NCI-H748 (cell line): ENCODE measurements around the gene WDR55.
A peak's percentile ranks its signal among the peaks of the same experiment; 100 is the strongest.
"Not testable (repeated sequence)": the region's sequence is repeated elsewhere in the genome, so short reads cannot be mapped to it uniquely, and the experiment has no call there.

Experiments used
- DNase-seq: peaks from one replicate; lab custom pipeline; 2025; ENCODE audit not compliant: unreplicated experiment; lab: John Stamatoyannopoulos, UW

The WDR55 gene

DNA sequence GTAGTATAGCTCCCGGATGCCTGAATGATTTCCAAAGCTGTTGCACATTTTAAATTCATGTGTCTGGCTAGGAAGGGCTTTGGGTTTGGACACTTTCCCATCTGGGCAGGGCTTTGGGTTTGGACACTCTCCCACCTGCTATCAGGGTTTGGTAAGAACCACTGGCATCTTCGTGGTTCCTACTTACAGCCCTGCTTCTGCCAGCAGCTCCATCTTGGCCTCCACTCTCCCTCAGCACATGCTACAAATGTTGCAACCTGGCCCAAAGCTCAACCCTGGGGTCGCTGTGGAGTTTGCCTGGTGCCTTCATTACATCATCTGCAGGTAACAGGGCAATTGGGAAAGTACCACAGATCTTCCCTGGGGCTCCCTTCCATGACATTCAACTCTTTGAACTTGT lies 22.0 kb upstream of the WDR55 start:
- no peak for DNase-seq

DNA sequence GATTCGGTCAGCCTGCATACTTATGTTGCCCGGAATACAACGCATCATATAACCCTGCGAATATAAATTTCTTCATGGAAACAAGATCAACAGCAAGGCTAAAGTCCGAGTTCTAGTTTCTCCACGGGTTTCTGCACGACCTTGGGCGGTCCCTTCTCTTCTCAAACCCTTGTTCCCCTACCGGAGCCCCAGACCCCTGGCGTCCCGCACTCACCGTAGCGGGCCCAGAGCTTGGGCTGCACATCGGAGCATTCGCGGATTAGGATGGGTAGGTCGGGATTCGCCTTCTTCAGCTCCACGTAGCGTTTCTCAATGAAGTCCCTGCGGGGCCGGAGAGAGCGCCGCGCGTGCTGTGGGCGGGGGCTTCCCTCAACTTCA lies 17.7 kb upstream of the WDR55 start:
- no peak for DNase-seq

DNA sequence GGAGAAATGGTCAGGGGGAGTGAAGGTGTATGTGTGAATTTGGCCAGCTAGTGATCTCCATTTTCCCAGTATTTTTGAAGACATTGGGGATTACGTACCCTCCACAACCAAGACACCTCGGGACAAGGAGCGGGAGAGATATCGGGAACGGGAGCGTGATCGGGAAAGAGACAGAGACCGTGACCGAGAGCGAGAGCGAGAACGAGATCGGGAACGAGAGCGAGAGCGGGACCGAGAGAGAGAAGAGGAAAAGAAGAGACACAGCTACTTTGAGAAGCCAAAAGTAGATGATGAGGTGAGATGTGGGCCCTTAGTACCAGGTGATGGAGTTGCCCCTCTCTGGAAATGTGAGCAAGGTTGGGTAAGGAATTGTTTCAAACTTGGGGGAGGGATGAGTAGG lies 5.8 kb upstream of the WDR55 start:
- DNase-seq: no peak

GRCh38 chr5:140660371-140660770 lies 4.3 kb upstream of the WDR55 start:
- not testable (repeated sequence) for DNase-seq

- DNase-seq: no peak
These were observed 710 bp upstream of the WDR55 start for GRCh38 chr5:140664030-140664358.

- not testable (repeated sequence) for DNase-seq
These were observed 6.3 kb downstream of the WDR55 start for GRCh38 chr5:140671035-140671434.

- no peak for DNase-seq
These were observed 6.9 kb downstream of the WDR55 start for GRCh38 chr5:140671472-140672125.

DNA sequence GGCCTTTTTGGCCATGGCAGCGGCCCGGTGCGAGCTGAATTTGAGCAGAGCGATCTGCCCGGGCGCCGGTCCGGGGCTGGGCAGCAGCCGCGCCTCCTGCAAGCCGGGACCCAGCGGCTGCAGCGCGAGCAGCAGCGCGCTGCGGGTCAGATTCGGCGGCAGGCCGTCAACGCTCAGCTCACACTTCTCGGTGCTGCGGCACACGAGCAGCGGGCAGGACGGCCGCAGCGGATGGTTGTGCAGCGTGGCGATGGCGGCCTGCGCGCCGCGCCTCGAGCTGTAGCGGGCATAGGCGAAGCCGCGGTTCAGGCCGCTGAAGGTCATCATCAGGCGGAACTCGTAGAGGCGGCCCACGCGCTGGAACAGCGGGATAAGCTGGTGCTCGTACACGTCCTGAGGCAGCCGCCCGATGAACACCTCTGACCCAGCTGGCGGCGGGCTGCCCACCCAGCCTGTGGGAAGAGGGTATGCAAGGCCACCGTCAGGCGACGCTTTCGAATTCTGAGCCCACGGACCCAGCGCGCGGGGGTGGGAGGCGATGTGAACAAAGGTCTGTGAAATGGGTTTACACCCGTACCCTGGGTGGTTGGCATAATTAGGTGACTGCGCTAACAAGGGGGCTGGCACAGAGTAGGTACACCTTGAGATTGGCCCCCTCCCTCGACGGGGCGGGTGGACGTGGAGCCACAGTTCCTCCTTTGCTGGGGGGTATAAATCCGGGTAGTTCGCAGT lies 7.9 kb downstream of the WDR55 start:
- DNase-seq: no peak

DNA sequence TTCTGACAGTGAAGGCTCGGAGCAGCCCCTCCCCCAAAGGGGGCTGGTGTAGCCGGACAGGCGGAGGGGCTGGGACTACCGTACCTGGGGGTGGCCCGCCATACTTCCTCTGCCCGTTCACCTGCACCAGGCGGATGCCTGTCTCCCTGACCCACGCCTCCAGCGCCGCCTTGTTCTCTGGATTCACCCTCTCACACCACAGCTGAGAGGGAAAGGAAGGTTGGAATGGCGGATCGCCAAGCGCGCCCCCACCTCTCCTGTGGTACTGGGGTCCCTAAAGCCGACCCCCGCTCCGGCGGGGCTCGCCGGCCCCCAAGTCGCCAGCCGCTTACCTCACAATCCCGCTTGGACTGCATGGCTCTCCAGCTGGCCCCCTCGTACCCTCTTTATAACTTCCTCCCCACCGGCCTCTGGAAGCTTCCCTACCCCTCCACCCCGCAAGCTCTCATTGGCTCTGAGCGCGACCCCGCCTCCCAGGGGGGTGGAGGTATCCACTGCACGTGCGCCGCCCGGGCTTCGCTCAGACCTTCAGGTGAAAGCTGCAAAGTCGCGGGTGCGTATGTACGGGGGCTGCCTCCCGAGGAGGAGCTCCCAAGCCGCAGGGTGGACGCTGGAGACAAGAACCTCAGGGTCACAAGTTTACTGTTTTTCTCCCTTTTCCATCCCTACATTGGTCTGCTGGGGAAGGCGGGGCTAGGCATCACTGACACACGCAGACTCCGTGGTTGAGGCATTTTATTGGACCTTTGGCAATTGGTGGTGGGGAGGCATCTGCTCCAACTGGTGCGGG lies 8.7 kb downstream of the WDR55 start, which contains the start of gene DND1:
TSS of gene DND1 (minus strand) at position 390 of the 790 bp plus-strand sequence. CDS start at position 356, 34 bp downstream.
- no peak for DNase-seq

DNA sequence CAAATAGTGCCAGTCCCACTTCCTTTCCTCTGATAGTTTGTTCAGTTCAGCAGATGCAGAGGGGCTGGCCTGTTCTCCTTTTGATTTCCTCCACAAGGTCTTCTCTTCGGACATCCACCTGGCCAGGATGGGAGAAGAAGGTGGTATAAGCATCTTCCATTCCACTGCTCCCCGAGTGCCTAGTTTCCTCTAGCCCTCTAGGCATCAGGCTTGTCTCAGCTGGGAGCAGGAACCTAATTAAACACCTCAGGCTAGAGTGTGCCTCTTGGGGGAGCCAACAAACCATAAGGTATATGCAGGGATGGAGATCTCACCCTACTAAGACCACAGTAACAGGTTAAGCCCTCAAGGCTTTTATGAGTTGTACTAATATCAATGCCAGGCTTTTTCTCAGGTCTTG lies 9.5 kb downstream of the WDR55 start:
- DNase-seq: no peak

- DNase-seq: no peak
These were observed 9.9 kb downstream of the WDR55 start for GRCh38 chr5:140674629-140675028.

DNA sequence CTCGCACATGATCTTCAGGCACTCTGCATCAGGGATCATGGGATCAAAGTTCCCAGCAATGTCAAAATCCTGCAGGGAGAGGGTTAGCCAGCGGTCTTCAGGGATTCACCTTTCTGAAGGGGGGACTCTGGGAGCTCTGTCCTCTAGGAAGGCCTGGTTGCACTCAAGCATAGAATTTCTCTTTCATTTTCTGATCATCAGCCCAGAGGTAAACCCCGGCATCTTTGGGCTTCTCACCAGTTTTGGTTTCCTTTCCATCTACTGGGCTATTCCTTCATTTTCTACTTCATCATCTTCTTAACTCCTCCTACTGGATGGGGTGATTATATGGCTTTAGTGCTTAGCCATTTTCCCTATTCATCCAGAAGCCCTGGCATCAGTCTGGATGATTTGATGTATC lies 13.2 kb downstream of the WDR55 start:
- DNase-seq: no peak

DNA sequence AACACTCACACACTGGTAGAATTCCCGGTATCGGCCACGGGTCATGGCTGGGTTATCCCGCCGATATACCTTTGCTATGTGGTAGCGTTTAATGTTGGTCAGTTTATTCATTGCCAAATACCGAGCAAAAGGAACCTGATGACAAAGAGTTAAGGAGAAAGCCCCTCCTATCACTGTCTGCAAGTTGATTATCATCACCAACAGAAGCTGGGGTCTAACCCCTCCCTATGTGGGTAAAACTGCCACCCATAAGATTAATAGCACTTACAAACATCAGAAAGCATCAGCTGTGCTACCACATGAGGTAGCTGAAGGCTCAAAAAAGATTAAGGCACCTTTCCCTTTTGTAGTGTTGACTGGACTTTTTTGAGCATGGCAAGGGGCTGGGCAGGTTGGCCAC lies 14.3 kb downstream of the WDR55 start:
- DNase-seq: no peak

- no peak for DNase-seq
These were observed 25.8 kb downstream of the WDR55 start for GRCh38 chr5:140690376-140690932.

GRCh38 chr5:140690941-140691924 lies 26.5 kb downstream of the WDR55 start, which contains the start of the genes HARS1 and HARS2:
TSS of gene HARS1 (minus strand) at chr5:140691370. CDS start at chr5:140691304, 66 bp downstream.
TSS of gene HARS2 (plus strand) at chr5:140691455. CDS start at chr5:140691649, 194 bp downstream.
- peak; percentile 97 for DNase-seq

DNA sequence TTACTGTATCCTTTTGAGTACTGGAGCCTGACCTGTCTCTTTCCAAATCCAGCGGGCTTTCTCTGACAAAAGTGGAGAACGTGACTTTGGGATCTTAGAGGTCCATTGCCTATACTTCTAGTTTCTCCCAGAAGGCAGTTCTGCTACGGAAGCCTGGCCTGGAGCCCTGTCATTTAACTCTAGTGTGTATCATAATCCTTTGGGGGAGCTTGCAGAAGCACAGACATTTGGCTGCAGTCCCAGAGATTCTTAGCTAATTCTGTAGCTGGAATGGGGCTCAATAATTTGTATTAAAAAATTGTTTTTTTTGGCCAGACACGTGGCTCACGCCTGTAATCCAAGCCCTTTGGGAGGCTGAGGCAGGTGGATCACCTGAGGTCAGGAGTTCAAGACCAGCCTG lies 29.6 kb downstream of the WDR55 start:
- DNase-seq: no peak

GRCh38 chr5:140696891-140697492 lies 32.3 kb downstream of the WDR55 start:
- DNase-seq: no peak

- peak; percentile 98 for DNase-seq
These were observed 35.8 kb downstream of the WDR55 start, which contains the start of gene ZMAT2 for GRCh38 chr5:140700177-140701144. TSS of gene ZMAT2 (plus strand) at chr5:140700447. CDS start at chr5:140700461, 14 bp downstream.

GRCh38 chr5:140707812-140708211 lies 43.1 kb downstream of the WDR55 start:
- no peak for DNase-seq
